ENCODE measurements around the gene ASB10. TPM values are rescaled to one million over a fixed set of nuclear protein-coding genes. Genes with fewer than 3 reads are reported as not detected.

ASB10 gene
- total and polyA plus RNA-seq, 3 donors from 2014 or later: 0.18 to 0.39 TPM; not detected in 1

GRCh38 chr7:151192002-151192539 lies 5.0 kb upstream of the ASB10 start:
- Histone ChIP-seq H3K9me3 (no peaks in the 10 kb centered on the region), H3K27me3 (no peaks in the 10 kb centered on the region), H3K36me3 (ENCODE audit: low read depth, missing control alignments) (no peaks in the 10 kb centered on the region), H3K4me3 (no peak overlapping the region), H3K4me1 (no peaks in the 10 kb centered on the region), H3K27ac (no peak overlapping the region)
- no peak for TF ChIP-seq POLR2A (IDR thresholded peaks at IDR 0.05)
- no peak for TF ChIP-seq CTCF (IDR thresholded peaks at IDR 0.05)
- 96 to 100% methylated on average over 1 to 23 of the region's 23 CpGs for WGBS, 2 donors
- intact Hi-C loops (cut with DNase I; ENCODE audit: low total_unique reads): no loop called here
- no peak for DNase-seq

- Histone ChIP-seq H3K4me3 (no peak overlapping the region), H3K9me3 (no peaks in the 10 kb centered on the region), H3K4me1 (no peaks in the 10 kb centered on the region), H3K27me3 (no peaks in the 10 kb centered on the region), H3K36me3 (ENCODE audit: low read depth, missing control alignments) (no peaks in the 10 kb centered on the region), H3K27ac (no peak overlapping the region)
- no peak for DNase-seq
- WGBS, 2 donors: 83 to 87% methylated on average over 8 to 12 of the region's 12 CpGs
- no peak for TF ChIP-seq CTCF (IDR thresholded peaks at IDR 0.05)
- no peak for TF ChIP-seq POLR2A (IDR thresholded peaks at IDR 0.05)
- intact Hi-C loops (cut with DNase I; ENCODE audit: low total_unique reads): no loop called here
Measured at GRCh38 chr7:151191544-151191943, 4.5 kb upstream of the ASB10 start.

- no peak for DNase-seq
- 75 to 92% methylated on average over 4 of the region's 4 CpGs for WGBS, 2 donors
Measured at GRCh38 chr7:151189038-151189437, 2.0 kb upstream of the ASB10 start.

DNA sequence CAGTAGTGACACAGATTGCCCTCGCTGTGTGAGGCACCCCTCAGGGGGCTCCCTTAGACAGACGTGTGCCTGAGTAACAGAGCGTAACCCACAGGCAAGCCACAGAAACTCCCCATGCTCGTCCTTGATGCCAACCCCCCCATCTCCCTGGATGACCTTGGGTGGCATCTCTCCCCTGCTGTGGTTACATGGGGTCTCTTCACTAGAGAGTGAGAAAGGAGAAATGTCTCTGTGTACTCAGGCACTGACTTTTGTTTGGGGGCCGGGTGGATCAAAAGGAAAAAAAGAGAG lies 1.1 kb upstream of the ASB10 start:
- Histone ChIP-seq H3K36me3 (ENCODE audit: low read depth, missing control alignments) (no peaks in the 10 kb centered on the region), H3K9me3 (no peaks in the 10 kb centered on the region), H3K4me1 (no peaks in the 10 kb centered on the region), H3K27ac (no peak overlapping the region), H3K4me3 (no peak overlapping the region), H3K27me3 (no peaks in the 10 kb centered on the region)
- intact Hi-C loops (cut with DNase I; ENCODE audit: low total_unique reads): no loop called here
- DNase-seq: no peak
- WGBS, 2 donors: 63 to 73% methylated on average over 5 of the region's 5 CpGs
- TF ChIP-seq CTCF (IDR thresholded peaks at IDR 0.05) (no peak), POLR2A (IDR thresholded peaks at IDR 0.05) (no peak)

More at GRCh38 chr7:151189038-151189437, 2.0 kb upstream of the ASB10 start:
- no peak overlapping the region for H3K27ac ChIP-seq
- H3K36me3 ChIP-seq (ENCODE audit: low read depth, missing control alignments): no peaks in the 10 kb centered on the region
- no peaks in the 10 kb centered on the region for H3K27me3 ChIP-seq
- intact Hi-C loops (cut with DNase I; ENCODE audit: low total_unique reads): no loop called here
- no peak for TF ChIP-seq CTCF (IDR thresholded peaks at IDR 0.05)
- H3K4me3 ChIP-seq: no peak overlapping the region
- H3K4me1 ChIP-seq: no peaks in the 10 kb centered on the region
- no peaks in the 10 kb centered on the region for H3K9me3 ChIP-seq

DNA sequence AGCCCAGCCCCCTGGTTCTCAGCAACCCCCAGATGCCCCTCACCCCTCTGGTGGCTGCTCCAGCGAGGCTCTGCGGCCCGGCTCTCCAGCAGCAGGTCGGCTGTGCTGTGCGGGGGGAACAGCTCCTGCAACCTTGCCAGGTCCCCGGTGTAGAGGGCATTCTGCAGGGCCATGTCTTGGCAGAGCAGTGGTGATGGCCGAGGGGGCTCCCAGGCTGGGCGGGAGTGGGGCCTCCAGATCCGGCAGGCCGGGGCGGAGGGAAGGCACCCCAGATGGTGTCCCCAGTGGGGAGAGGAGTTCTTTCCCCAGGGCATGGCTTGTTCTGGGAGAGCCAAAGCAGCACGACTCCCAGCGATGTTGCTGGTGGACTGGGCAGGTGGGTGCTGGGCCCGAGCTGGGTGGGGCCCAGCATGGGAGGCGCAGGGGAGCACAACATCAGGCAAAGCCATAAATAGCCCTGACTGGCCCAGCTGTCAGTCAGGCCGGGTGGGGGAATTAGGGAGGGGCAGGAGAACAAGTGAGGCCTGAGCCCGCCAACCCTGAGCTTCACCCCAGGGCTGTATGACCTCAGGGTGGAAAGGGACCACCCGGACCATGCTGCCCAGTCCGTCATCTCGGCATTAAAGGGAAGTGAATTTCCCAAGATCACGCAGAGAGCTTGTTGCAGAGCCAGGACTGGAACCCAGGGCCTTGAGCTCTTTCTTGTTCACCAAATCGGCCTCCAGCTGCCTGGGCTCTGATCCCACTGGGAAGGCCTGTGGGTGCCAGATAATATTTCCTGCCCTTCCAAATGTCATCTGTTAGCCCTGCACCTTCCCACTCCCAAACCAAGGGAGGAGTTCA lies 580 bp upstream of the ASB10 start:
- DNase-seq: no peak
- no peaks in the 10 kb centered on the region for H3K4me1 ChIP-seq
- 84 to 90% methylated on average over 15 to 21 of the region's 22 CpGs for WGBS, 2 donors
- no peak overlapping the region for H3K4me3 ChIP-seq
- H3K9me3 ChIP-seq: no peaks in the 10 kb centered on the region
- no peak for TF ChIP-seq CTCF (IDR thresholded peaks at IDR 0.05)
- TF ChIP-seq POLR2A (IDR thresholded peaks at IDR 0.05): no peak
- no peak overlapping the region for H3K27ac ChIP-seq
- no peaks in the 10 kb centered on the region for H3K27me3 ChIP-seq
- no peaks in the 10 kb centered on the region for H3K36me3 ChIP-seq (ENCODE audit: low read depth, missing control alignments)
- intact Hi-C loops (cut with DNase I; ENCODE audit: low total_unique reads): no loop called here
